Stimulated activated memory B cell treated with anti-CD40 and anti-IgM and Interleukin-4, amounts not matched to agents 10 μg/mL and 1 μg/mL and 100 μg/mL, for 72 hours (primary cell): ENCODE results near the gene OLIG1.

Experiments
- ATAC-seq: fragments of 150-1000 bp; cut with Tn5 transposase; 2 replicates; pipeline ENCODE4 v1.10.0; 2021
- H3K27ac Mint-ChIP-seq: one replicate; pipeline ENCODE4 v1.8.0; 2022; ENCODE audit warnings: mild to moderate bottlenecking, mixed read lengths
- H3K27me3 Mint-ChIP-seq: one replicate; pipeline ENCODE4 v1.8.0; 2022; ENCODE audit warnings: mixed read lengths
- H3K36me3 Mint-ChIP-seq: one replicate; pipeline ENCODE4 v1.8.0; 2022; ENCODE audit warnings: mixed read lengths
- H3K4me1 Mint-ChIP-seq: one replicate; pipeline ENCODE4 v1.8.0; 2022; ENCODE audit warnings: mixed read lengths
- H3K4me3 Mint-ChIP-seq: one replicate; pipeline ENCODE4 v1.8.0; 2022; ENCODE audit warnings: mild to moderate bottlenecking, moderate library complexity, mixed read lengths
- H3K9me3 Mint-ChIP-seq: one replicate; pipeline ENCODE4 v1.8.0; 2022; ENCODE audit warnings: mixed read lengths

The OLIG1 gene

GRCh38 chr21:33041981-33042380, 28.0 kb upstream of the OLIG1 start:
- no peak overlapping the region for H3K27ac Mint-ChIP-seq
- H3K4me1 Mint-ChIP-seq = no peaks in the 10 kb centered on the region
- no peaks in the 10 kb centered on the region for H3K36me3 Mint-ChIP-seq
- no peak overlapping the region for H3K4me3 Mint-ChIP-seq
- peaks cover 70% of the 10 kb centered on the region for H3K27me3 Mint-ChIP-seq
- peaks cover 4% of the 10 kb centered on the region for H3K9me3 Mint-ChIP-seq
- no peak for ATAC-seq

DNA sequence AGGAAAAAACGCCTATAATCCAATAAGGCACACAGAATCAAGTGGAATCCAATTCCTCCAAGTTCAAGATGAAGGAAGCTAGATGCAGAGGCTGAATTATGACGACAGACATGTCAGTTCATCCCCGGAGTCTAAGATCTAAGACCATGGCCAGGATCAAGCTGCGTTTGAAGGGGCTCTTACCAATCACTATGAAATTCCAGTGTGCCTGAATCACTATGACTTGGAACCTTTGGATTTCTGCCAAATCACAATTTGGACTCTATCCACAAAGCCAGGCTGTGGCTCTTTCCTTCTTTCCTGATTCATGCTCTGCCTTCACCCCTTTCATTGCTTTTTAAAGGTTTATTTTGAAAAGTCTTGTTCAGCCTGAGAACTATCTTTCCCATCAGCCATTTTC, 27.1 kb upstream of the OLIG1 start:
- Mint-ChIP-seq H3K36me3 (no peaks in the 10 kb centered on the region), H3K4me3 (no peak overlapping the region), H3K27ac (no peak overlapping the region), H3K4me1 (no peaks in the 10 kb centered on the region), H3K27me3 (peaks cover 63% of the 10 kb centered on the region), H3K9me3 (peaks cover 4% of the 10 kb centered on the region)
- ATAC-seq = no peak

GRCh38 chr21:33046455-33046854, 23.5 kb upstream of the OLIG1 start:
- Mint-ChIP-seq H3K4me3 (no peak overlapping the region), H3K36me3 (no peaks in the 10 kb centered on the region), H3K27ac (no peak overlapping the region), H3K4me1 (no peaks in the 10 kb centered on the region), H3K27me3 (peaks cover 38% of the 10 kb centered on the region), H3K9me3 (no peaks in the 10 kb centered on the region)
- no peak for ATAC-seq

DNA sequence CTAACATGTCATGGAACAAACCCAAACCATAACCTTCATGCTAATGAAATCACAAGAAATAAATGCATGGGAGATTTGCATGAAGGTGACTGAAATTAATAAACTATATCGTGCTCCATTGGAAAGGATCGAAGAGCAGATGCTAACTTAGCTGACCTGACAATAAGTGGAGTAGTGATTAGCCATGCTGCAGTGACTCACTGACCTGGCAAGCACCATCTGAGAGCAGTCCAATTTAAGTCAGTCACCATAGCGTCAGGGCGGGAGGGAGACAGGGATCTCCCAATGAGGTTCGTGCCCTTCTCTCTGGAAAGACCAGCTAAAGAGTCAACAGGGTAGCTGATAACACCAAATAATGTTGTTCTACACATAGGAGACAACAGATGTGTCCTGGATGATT, 22.7 kb upstream of the OLIG1 start:
- no peak for ATAC-seq
- no peaks in the 10 kb centered on the region for H3K4me1 Mint-ChIP-seq
- H3K27me3 Mint-ChIP-seq = peaks cover 31% of the 10 kb centered on the region

DNA sequence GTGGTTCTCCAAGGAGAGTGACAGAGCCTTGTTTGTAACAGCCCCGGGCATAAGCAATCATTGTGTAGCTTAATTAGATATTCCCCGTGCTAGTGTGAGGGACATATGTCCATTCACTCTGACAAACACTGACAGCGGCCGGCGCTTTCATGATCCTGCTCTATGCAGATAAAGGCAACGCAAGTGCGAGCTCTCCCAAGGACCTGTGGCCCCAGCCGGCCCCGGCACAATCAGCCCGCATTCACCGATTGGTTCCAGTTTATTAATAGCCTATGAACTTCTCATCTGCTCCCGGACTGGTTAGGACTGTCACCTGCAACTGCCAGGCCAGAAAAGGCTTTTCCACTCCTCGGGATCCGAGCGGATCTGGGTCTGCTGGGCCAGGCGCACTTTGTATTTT, 18.0 kb upstream of the OLIG1 start:
- no peaks in the 10 kb centered on the region for H3K36me3 Mint-ChIP-seq
- no peak overlapping the region for H3K27ac Mint-ChIP-seq
- H3K4me3 Mint-ChIP-seq = no peak overlapping the region
- H3K27me3 Mint-ChIP-seq = peaks cover 38% of the 10 kb centered on the region
- no peaks in the 10 kb centered on the region for H3K4me1 Mint-ChIP-seq
- ATAC-seq = no peak
- no peaks in the 10 kb centered on the region for H3K9me3 Mint-ChIP-seq

More for the DNA sequence above, 22.7 kb upstream of the OLIG1 start:
- no peaks in the 10 kb centered on the region for H3K36me3 Mint-ChIP-seq
- H3K9me3 Mint-ChIP-seq = no peaks in the 10 kb centered on the region
- H3K27ac Mint-ChIP-seq = no peak overlapping the region
- H3K4me3 Mint-ChIP-seq = no peak overlapping the region

GRCh38 chr21:33053951-33054350, 16.0 kb upstream of the OLIG1 start:
- ATAC-seq = no peak
- Mint-ChIP-seq H3K27ac (no peak overlapping the region), H3K4me1 (no peaks in the 10 kb centered on the region), H3K9me3 (no peaks in the 10 kb centered on the region), H3K27me3 (peaks cover 52% of the 10 kb centered on the region), H3K36me3 (no peaks in the 10 kb centered on the region), H3K4me3 (no peak overlapping the region)

DNA sequence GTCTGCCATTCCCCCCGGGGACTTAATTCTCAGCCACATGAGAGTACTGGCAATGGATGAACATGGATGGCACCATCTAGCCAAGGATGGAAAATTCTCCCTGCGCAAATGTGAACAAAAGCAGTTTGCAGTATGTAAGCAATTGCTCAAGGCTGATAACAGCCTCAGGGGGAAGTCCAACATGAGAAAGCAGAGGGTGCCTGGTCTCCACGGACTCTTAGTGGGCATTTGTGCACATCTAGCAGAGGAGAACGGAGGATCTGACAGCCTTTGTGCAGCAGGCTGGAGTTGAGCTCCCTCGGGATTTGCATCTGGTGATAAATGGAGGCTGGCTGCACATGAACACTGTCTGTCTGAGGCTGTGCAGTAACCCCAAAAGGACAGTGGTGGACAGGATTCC, 13.9 kb upstream of the OLIG1 start:
- no peak for ATAC-seq
- H3K4me3 Mint-ChIP-seq = no peak overlapping the region
- H3K36me3 Mint-ChIP-seq = no peaks in the 10 kb centered on the region
- peaks cover 66% of the 10 kb centered on the region for H3K27me3 Mint-ChIP-seq
- no peaks in the 10 kb centered on the region for H3K4me1 Mint-ChIP-seq
- H3K9me3 Mint-ChIP-seq = no peaks in the 10 kb centered on the region
- H3K27ac Mint-ChIP-seq = no peak overlapping the region

DNA sequence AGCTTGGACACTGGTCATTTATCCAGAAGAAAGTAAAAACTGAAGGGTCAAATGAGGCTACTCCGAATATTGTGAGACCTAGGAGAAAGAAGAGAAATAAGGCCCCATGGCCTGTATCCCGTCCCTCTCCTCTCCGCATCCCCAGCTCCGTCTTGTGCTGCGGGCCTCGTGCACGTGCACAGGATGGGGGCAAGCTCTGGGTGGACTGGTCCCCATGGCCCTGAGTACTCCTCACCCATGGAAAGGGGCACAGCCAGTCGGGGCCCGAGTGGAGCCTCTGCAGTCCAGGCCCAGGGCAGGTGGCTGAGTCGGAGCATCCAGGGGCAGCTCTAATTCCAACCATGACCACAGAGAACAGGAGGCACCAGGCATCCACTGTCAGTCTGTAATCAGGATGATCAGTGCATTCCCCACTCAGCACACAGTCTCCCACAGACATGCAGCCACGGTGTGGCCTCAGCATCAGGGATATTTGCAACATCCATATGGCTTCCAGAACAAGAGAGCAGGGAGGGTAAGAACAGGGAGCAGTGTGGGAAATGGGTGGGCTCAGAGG, 12.5 kb upstream of the OLIG1 start:
- Mint-ChIP-seq H3K27me3 (peaks cover 73% of the 10 kb centered on the region), H3K9me3 (no peaks in the 10 kb centered on the region), H3K4me3 (no peak overlapping the region), H3K4me1 (no peaks in the 10 kb centered on the region), H3K27ac (no peak overlapping the region), H3K36me3 (no peaks in the 10 kb centered on the region)
- ATAC-seq = no peak

GRCh38 chr21:33058527-33058926, 11.4 kb upstream of the OLIG1 start:
- Mint-ChIP-seq H3K36me3 (no peaks in the 10 kb centered on the region), H3K4me1 (no peaks in the 10 kb centered on the region), H3K9me3 (no peaks in the 10 kb centered on the region), H3K4me3 (no peak overlapping the region), H3K27me3 (peaks cover 73% of the 10 kb centered on the region), H3K27ac (no peak overlapping the region)
- ATAC-seq = no peak

- no peaks in the 10 kb centered on the region for H3K9me3 Mint-ChIP-seq
- ATAC-seq = no peak
- no peaks in the 10 kb centered on the region for H3K4me1 Mint-ChIP-seq
- H3K27me3 Mint-ChIP-seq = peaks cover 72% of the 10 kb centered on the region
- no peaks in the 10 kb centered on the region for H3K36me3 Mint-ChIP-seq
- no peak overlapping the region for H3K4me3 Mint-ChIP-seq
- no peak overlapping the region for H3K27ac Mint-ChIP-seq
Observed at GRCh38 chr21:33058957-33059356, 11.0 kb upstream of the OLIG1 start.

DNA sequence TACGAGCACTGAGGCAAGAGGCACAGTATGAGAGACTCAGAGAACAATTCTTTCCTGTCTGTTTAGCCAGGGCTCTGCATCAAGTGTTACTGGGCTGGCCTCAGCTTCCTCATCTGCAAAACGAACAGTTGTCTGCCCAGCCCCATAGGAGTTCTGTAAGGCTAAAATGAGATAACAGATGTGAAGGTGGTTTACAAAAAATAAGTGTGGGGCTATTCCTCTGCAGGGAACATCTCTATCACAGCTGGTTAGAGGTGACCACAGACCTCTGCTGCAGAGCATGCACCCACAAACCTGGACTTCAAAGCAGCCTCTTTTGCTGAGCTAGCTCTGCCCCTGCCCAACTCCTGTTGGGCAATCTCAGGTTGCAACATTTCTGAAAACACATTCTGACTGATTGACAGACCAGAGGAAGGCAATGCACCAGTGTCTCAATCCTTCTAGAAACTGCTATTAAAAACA, 10.5 kb upstream of the OLIG1 start:
- no peaks in the 10 kb centered on the region for H3K36me3 Mint-ChIP-seq
- no peaks in the 10 kb centered on the region for H3K9me3 Mint-ChIP-seq
- H3K27ac Mint-ChIP-seq = no peak overlapping the region
- ATAC-seq = no peak
- no peak overlapping the region for H3K4me3 Mint-ChIP-seq
- H3K4me1 Mint-ChIP-seq = no peaks in the 10 kb centered on the region
- H3K27me3 Mint-ChIP-seq = peaks cover 75% of the 10 kb centered on the region

GRCh38 chr21:33061233-33061632, 8.7 kb upstream of the OLIG1 start:
- Mint-ChIP-seq H3K4me3 (no peak overlapping the region), H3K27me3 (peaks cover 76% of the 10 kb centered on the region), H3K9me3 (no peaks in the 10 kb centered on the region), H3K27ac (no peak overlapping the region), H3K36me3 (no peaks in the 10 kb centered on the region), H3K4me1 (no peaks in the 10 kb centered on the region)
- ATAC-seq = no peak

GRCh38 chr21:33063375-33063883, 6.5 kb upstream of the OLIG1 start:
- Mint-ChIP-seq H3K27ac (no peak overlapping the region), H3K36me3 (no peaks in the 10 kb centered on the region), H3K4me3 (no peak overlapping the region), H3K4me1 (no peaks in the 10 kb centered on the region), H3K9me3 (no peaks in the 10 kb centered on the region), H3K27me3 (peaks cover 74% of the 10 kb centered on the region)
- ATAC-seq = no peak

DNA sequence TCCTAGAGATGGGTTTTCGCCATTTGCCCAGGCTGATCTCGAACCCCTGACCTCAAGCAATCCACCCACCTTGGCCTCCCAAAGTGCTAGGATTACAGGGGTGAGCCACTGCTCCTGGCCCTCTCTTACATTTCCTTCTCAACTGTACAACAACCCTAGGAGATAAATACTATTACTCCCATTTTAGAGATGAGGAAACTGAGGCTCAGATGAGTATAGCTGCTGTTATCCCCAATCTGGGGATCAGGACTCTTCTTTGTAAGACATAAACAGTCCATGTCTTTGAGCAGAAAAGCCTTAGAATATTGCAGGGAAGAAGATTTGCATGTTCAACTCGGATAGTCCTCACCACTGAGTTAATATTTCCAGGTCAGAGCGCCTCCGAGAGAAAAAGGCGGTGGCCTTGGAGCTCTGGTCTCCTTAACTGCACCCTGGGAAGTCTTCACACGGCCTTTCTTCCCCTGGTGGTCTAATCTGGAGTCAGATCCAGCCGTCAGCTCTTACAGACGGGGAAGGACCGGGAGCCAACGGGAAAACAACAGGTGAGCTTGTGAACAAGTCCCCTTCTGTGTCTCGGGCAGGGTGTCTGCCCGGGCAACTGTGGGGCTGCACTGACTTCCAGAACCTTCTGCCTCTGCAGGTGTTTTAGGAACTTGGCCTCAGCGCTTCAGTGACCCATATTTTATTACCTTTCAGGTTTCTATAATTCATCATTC, 5.9 kb upstream of the OLIG1 start:
- Mint-ChIP-seq H3K4me1 (no peaks in the 10 kb centered on the region), H3K27me3 (peaks cover 80% of the 10 kb centered on the region), H3K36me3 (no peaks in the 10 kb centered on the region), H3K9me3 (no peaks in the 10 kb centered on the region), H3K27ac (no peak overlapping the region), H3K4me3 (no peak overlapping the region)
- ATAC-seq = no peak

GRCh38 chr21:33064623-33065390, 5.1 kb upstream of the OLIG1 start:
- no peak for ATAC-seq
- no peak overlapping the region for H3K4me3 Mint-ChIP-seq
- H3K4me1 Mint-ChIP-seq = no peaks in the 10 kb centered on the region
- H3K27me3 Mint-ChIP-seq = peaks cover 85% of the 10 kb centered on the region
- no peaks in the 10 kb centered on the region for H3K9me3 Mint-ChIP-seq
- no peaks in the 10 kb centered on the region for H3K36me3 Mint-ChIP-seq
- no peak overlapping the region for H3K27ac Mint-ChIP-seq

- no peaks in the 10 kb centered on the region for H3K9me3 Mint-ChIP-seq
- H3K27me3 Mint-ChIP-seq = peaks cover 80% of the 10 kb centered on the region
- ATAC-seq = no peak
- H3K27ac Mint-ChIP-seq = no peak overlapping the region
- no peak overlapping the region for H3K4me3 Mint-ChIP-seq
- H3K4me1 Mint-ChIP-seq = peaks cover 11% of the 10 kb centered on the region
- H3K36me3 Mint-ChIP-seq = no peaks in the 10 kb centered on the region
Observed at GRCh38 chr21:33067043-33067442, 2.9 kb upstream of the OLIG1 start.
